ENCODE measurements around the gene MORC1. TPM values are rescaled to one million over a fixed set of nuclear protein-coding genes. Genes with fewer than 3 reads are reported as not detected.

Gene MORC1
- polyA plus RNA-seq, 1 donor from 2014 or later = not detected

DNA sequence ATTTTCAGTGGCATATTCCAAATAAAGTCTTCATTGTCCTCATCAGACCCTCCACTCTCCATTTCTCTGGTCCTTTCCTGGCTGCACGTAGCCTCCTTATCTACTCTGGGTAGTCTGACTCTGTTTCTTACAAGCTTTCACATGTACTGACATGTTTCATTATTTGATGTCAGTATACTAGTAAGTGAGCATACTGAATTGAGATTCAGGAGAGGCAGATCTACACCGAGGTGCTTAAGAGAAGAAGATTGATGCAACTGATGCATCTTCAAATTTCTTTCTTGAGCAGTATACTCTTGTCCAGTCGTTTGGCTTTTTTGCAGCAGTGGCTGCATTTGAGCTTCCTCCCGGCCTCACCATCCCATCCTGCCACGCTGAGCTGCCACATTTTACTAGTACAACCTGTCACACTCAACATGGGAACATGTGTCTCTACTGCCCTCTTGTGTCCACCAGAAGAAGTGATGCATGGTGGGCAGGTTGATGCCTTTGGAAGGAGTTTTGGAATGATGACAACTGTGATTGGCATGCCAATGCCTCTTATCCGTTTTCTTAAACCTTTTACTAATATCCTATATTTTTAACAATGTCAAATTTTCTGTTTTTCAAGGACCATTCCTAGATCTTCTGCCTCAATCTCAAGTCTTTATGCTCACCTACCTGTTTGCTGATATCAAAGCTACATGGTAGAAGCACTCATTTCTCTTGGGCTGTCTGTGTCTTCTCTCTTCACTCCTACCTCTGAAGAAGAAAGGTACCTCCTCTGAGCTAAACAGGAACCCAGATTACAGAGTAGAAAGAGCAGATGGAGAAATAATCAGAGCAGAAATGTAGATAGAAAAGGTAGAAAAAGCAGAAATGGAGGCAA lies 202.9 kb downstream of the MORC1 start:
- Histone ChIP-seq H3K79me2 (replicated peaks; ENCODE audit: insufficient read depth, low read length) (no peaks in the 10 kb centered on the region), H4K20me1 (ENCODE audit: insufficient read depth) (no peaks in the 10 kb centered on the region), H3F3A (ENCODE audit: insufficient read depth, low read length, poor library complexity, severe bottlenecking) (no peaks in the 10 kb centered on the region), H3K27ac (ENCODE audit: low read length) (no peak overlapping the region), H3K9me2 (ENCODE audit: insufficient read depth, low read length) (no peaks in the 10 kb centered on the region), H3K9ac (ENCODE audit: low read length) (no peak overlapping the region), H3K9me3 (ENCODE audit: low read length) (no peaks in the 10 kb centered on the region), H3K4me2 (ENCODE audit: low read length) (no peak overlapping the region), H2AFZ (ENCODE audit: low read depth, low read length) (no peak overlapping the region), H3K27me3 (ENCODE audit: insufficient read depth, low read depth, low read length) (no peaks in the 10 kb centered on the region), H3K36me3 (ENCODE audit: insufficient read depth, low read length) (no peaks in the 10 kb centered on the region), H3K4me3 (ENCODE audit: low read length) (no peak overlapping the region)
- TF ChIP-seq RAD21 (conservative IDR thresholded peaks at IDR 0.05) (peak; percentile 93), SMC3 (conservative IDR thresholded peaks at IDR 0.05; ENCODE audit: poor library complexity) (peak; percentile 95), TAF1 (IDR thresholded peaks at IDR 0.05; ENCODE audit: low read depth) (no peak), EP300 (conservative IDR thresholded peaks at IDR 0.05; ENCODE audit: poor library complexity, severe bottlenecking) (peak; percentile 34), MXI1 (conservative IDR thresholded peaks at IDR 0.05; ENCODE audit: poor library complexity, severe bottlenecking) (peak; percentile 22), POLR2AphosphoS5 (IDR thresholded peaks at IDR 0.05) (no peak)
- TF ChIP-seq, protein P1, sequence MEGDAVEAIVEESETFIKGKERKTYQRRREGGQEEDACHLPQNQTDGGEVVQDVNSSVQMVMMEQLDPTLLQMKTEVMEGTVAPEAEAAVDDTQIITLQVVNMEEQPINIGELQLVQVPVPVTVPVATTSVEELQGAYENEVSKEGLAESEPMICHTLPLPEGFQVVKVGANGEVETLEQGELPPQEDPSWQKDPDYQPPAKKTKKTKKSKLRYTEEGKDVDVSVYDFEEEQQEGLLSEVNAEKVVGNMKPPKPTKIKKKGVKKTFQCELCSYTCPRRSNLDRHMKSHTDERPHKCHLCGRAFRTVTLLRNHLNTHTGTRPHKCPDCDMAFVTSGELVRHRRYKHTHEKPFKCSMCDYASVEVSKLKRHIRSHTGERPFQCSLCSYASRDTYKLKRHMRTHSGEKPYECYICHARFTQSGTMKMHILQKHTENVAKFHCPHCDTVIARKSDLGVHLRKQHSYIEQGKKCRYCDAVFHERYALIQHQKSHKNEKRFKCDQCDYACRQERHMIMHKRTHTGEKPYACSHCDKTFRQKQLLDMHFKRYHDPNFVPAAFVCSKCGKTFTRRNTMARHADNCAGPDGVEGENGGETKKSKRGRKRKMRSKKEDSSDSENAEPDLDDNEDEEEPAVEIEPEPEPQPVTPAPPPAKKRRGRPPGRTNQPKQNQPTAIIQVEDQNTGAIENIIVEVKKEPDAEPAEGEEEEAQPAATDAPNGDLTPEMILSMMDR (IDR thresholded peaks at IDR 0.05; ENCODE audit: poor library complexity, severe bottlenecking) = peak; percentile 93

DNA sequence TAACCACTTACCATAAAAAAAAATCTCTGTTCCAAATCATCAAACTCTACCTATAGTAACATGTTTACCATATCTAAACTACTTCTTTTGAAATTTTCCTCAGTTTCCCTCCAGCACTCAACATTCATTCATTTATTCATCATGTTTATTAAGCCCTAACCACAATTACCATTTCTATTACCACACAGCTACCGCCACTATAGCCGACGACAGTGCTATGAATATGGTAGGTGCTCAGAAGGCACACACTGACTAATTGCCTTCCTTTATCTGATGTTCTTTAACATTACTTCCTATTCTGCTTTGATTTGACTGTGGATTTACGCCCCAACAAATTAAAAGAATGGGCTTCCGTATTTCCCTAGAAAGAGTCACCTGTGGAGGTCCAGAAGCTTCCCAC lies 208.1 kb downstream of the MORC1 start:
- H3F3A ChIP-seq (ENCODE audit: insufficient read depth, low read length, poor library complexity, severe bottlenecking) = no peaks in the 10 kb centered on the region
- H3K27me3 ChIP-seq (ENCODE audit: insufficient read depth, low read depth, low read length) = no peaks in the 10 kb centered on the region
- H3K9me2 ChIP-seq (ENCODE audit: insufficient read depth, low read length) = no peaks in the 10 kb centered on the region
- H3K9ac ChIP-seq (ENCODE audit: low read length) = no peak overlapping the region
- no peak overlapping the region for H3K27ac ChIP-seq (ENCODE audit: low read length)
- H4K20me1 ChIP-seq (ENCODE audit: insufficient read depth) = no peaks in the 10 kb centered on the region
- no peaks in the 10 kb centered on the region for H3K9me3 ChIP-seq (ENCODE audit: low read length)
- TF ChIP-seq POLR2AphosphoS5 (IDR thresholded peaks at IDR 0.05) (no peak), EZH2 (IDR thresholded peaks at IDR 0.05; ENCODE audit: borderline replicate concordance, insufficient read depth, low read length, poor library complexity, severe bottlenecking) (no peak), SMC3 (conservative IDR thresholded peaks at IDR 0.05; ENCODE audit: poor library complexity) (no peak), RAD21 (conservative IDR thresholded peaks at IDR 0.05) (no peak), EP300 (conservative IDR thresholded peaks at IDR 0.05; ENCODE audit: poor library complexity, severe bottlenecking) (no peak), TAF1 (IDR thresholded peaks at IDR 0.05; ENCODE audit: low read depth) (no peak), MXI1 (conservative IDR thresholded peaks at IDR 0.05; ENCODE audit: poor library complexity, severe bottlenecking) (no peak)
- TF ChIP-seq, protein P2, sequence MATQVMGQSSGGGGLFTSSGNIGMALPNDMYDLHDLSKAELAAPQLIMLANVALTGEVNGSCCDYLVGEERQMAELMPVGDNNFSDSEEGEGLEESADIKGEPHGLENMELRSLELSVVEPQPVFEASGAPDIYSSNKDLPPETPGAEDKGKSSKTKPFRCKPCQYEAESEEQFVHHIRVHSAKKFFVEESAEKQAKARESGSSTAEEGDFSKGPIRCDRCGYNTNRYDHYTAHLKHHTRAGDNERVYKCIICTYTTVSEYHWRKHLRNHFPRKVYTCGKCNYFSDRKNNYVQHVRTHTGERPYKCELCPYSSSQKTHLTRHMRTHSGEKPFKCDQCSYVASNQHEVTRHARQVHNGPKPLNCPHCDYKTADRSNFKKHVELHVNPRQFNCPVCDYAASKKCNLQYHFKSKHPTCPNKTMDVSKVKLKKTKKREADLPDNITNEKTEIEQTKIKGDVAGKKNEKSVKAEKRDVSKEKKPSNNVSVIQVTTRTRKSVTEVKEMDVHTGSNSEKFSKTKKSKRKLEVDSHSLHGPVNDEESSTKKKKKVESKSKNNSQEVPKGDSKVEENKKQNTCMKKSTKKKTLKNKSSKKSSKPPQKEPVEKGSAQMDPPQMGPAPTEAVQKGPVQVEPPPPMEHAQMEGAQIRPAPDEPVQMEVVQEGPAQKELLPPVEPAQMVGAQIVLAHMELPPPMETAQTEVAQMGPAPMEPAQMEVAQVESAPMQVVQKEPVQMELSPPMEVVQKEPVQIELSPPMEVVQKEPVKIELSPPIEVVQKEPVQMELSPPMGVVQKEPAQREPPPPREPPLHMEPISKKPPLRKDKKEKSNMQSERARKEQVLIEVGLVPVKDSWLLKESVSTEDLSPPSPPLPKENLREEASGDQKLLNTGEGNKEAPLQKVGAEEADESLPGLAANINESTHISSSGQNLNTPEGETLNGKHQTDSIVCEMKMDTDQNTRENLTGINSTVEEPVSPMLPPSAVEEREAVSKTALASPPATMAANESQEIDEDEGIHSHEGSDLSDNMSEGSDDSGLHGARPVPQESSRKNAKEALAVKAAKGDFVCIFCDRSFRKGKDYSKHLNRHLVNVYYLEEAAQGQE (IDR thresholded peaks at IDR 0.05; ENCODE audit: borderline replicate concordance) = no peak
- TF ChIP-seq, protein P1 (IDR thresholded peaks at IDR 0.05; ENCODE audit: poor library complexity, severe bottlenecking) = no peak
- no peak overlapping the region for H3K4me2 ChIP-seq (ENCODE audit: low read length)
- H2AFZ ChIP-seq (ENCODE audit: low read depth, low read length) = no peak overlapping the region
- no peaks in the 10 kb centered on the region for H3K36me3 ChIP-seq (ENCODE audit: insufficient read depth, low read length)
- no peaks in the 10 kb centered on the region for H3K79me2 ChIP-seq (replicated peaks; ENCODE audit: insufficient read depth, low read length)
- H3K4me3 ChIP-seq (ENCODE audit: low read length) = no peak overlapping the region
